K562 (cell line): ENCODE measurements around the gene FCHSD1. TPM values are rescaled to one million over a fixed set of nuclear protein-coding genes. Genes with fewer than 3 reads are reported as not detected.

ENCODE experiments used
- E2F1 ChIP-seq: sonication (generic); formaldehyde crosslinking; IDR thresholded peaks from 2 replicates; pipeline ENCODE4 v1.8.1; 2023; ENCODE audit warnings: mild to moderate bottlenecking, missing genetic modification reagents, moderate library complexity
- FOSL1 ChIP-seq: fragments of 200-800 bp; sonication (Bioruptor generic); conservative IDR thresholded peaks from 2 replicates; pipeline ENCODE4 v1.6.1; 2016; ENCODE audit warnings: missing genetic modification characterization, missing compliant biosample characterization
- GTF2E2 ChIP-seq: fragments of 200-800 bp; sonication (Bioruptor generic); IDR thresholded peaks from 2 replicates; pipeline ENCODE4 v1.6.1; 2016; ENCODE audit warnings: missing genetic modification characterization, missing compliant biosample characterization
- PATZ1 ChIP-seq: fragments of 250-450 bp; sonication (Bioruptor Pico); IDR thresholded peaks from 2 replicates; pipeline ENCODE4 v1.5.0; 2020; ENCODE audit warnings: mild to moderate bottlenecking, borderline replicate concordance
- RBFOX2 ChIP-seq: fragments of 200-400 bp; formaldehyde crosslinking; IDR thresholded peaks from 2 replicates; pipeline ENCODE4 v1.6.1; 2017; ENCODE audit warnings: low read depth, mild to moderate bottlenecking, low read length, moderate library complexity
- RERE ChIP-seq: sonication (generic); formaldehyde crosslinking; IDR thresholded peaks from 2 replicates; pipeline ENCODE4 v1.8.0; 2023; ENCODE audit warnings: missing genetic modification reagents, mild to moderate bottlenecking, borderline replicate concordance
- ZNF407 ChIP-seq: fragments of 450-650 bp; IDR thresholded peaks from 2 replicates; pipeline ENCODE4 v1.6.1; 2016; ENCODE audit warnings: low read depth
- ZNF444 ChIP-seq: fragments of 250-450 bp; sonication (Bioruptor Pico); IDR thresholded peaks from 2 replicates; pipeline ENCODE4 v1.4.0; 2020; ENCODE audit warnings: mild to moderate bottlenecking, moderate library complexity
- ZNF57 ChIP-seq: fragments of 450-650 bp; formaldehyde crosslinking; IDR thresholded peaks from 2 replicates; pipeline ENCODE4 v1.4.0; 2020; ENCODE audit warnings: mild to moderate bottlenecking, moderate library complexity
- polyA plus RNA-seq, 8 experiments: library from polyadenylated mRNA; depleted of rRNA in 4 of 8; stranded (reverse) in 5 of 8; unstranded in 3 of 8; fragments of >200 nt; fragmentation: Nextera tagmentation in 2 of 8; fragmentation: Illumina TruSeq in 1 of 8; extraction: Ambion mirVana in 2 of 8; extraction: Trizol in 1 of 8; gene quantifications; 2 replicates each; pipeline versions ENCODE4 v1.2.1 to v1.2.3, GENCODE V29; 2011 to 2014; ENCODE audit warnings: inconsistent platforms in 1 of 8, missing spikeins in 1 of 8
- total RNA-seq, 7 experiments: library from RNA; depleted of rRNA in 6 of 7; stranded (reverse); fragments of >200 nt in 6 of 7; fragmentation: Illumina TruSeq in 2 of 7; extraction: Trizol in 2 of 7; gene quantifications; 2 replicates each; pipeline versions ENCODE4 v1.2.1 to v1.2.3, GENCODE V29; 2011 to 2021; ENCODE audit warnings: low replicate concordance in 1 of 7

Gene FCHSD1
- total and polyA plus RNA-seq, 9 of the 15 experiments (the other 6 are each of a cell fraction or from before 2014, with no cell fraction given) = 0.35 to 37.5 (median 13.6) TPM

- TF ChIP-seq RERE (no peak), RBFOX2 (peak; percentile 55), ZNF57 (CRISPR knock-in tag) (no peak), ZNF407 (no peak), FOSL1 (peak; percentile 38; the same call in 1 of the 2 replicates), PATZ1 (CRISPR knock-in tag) (peak; percentile 61; the same call in 1 of the 2 replicates), GTF2E2 (tag) (no peak), ZNF444 (CRISPR knock-in tag) (no peak), E2F1 (no peak)
Measured at GRCh38 chr5:141605523-141606277, 45.5 kb downstream of the FCHSD1 start (continued).
